NCI-H526 treated with DMSO at 0.1 percent for 48 hours (cell line): ENCODE measurements around the gene TUSC2.

ENCODE experiments used
- DNase-seq: peaks from one replicate; lab custom pipeline; 2025; lab: John Stamatoyannopoulos, UW

Gene TUSC2

GRCh38 chr3:50334339-50335075, 6.5 kb upstream of the TUSC2 start:
- no peak for DNase-seq

- no peak for DNase-seq
Observed at GRCh38 chr3:50333744-50334328, 5.8 kb upstream of the TUSC2 start.

GRCh38 chr3:50331364-50331907, 3.4 kb upstream of the TUSC2 start:
- DNase-seq = no peak

- DNase-seq = no peak
Observed at GRCh38 chr3:50330330-50330729, 2.3 kb upstream of the TUSC2 start.

GRCh38 chr3:50327129-50327528, 894 bp downstream of the TUSC2 start:
- no peak for DNase-seq

GRCh38 chr3:50326182-50326541, 1.9 kb downstream of the TUSC2 start:
- DNase-seq = no peak

GRCh38 chr3:50325497-50326181, 2.4 kb downstream of the TUSC2 start:
- DNase-seq = no peak

- DNase-seq = no peak
Observed at GRCh38 chr3:50325113-50325480, 2.9 kb downstream of the TUSC2 start.

GRCh38 chr3:50324351-50325112, 3.5 kb downstream of the TUSC2 start:
- DNase-seq = peak; percentile 22

GRCh38 chr3:50323614-50324199, 4.3 kb downstream of the TUSC2 start:
- no peak for DNase-seq

GRCh38 chr3:50323092-50323600, 4.9 kb downstream of the TUSC2 start:
- no peak for DNase-seq

- DNase-seq = no peak
Observed at GRCh38 chr3:50322386-50323091, 5.5 kb downstream of the TUSC2 start, which contains the start of gene HYAL2. Gene HYAL2 (minus strand): TSS chr3:50322745. CDS start chr3:50320489, 2,256 bp downstream.

GRCh38 chr3:50322115-50322385, 6.0 kb downstream of the TUSC2 start:
- no peak for DNase-seq

GRCh38 chr3:50321336-50322114, 6.5 kb downstream of the TUSC2 start:
- peak; percentile 84 for DNase-seq

GRCh38 chr3:50320853-50321335, 7.1 kb downstream of the TUSC2 start:
- peak; percentile 44 for DNase-seq

GRCh38 chr3:50319894-50320625, 8.0 kb downstream of the TUSC2 start:
- DNase-seq = no peak

GRCh38 chr3:50319181-50319893, 8.7 kb downstream of the TUSC2 start:
- no peak for DNase-seq

GRCh38 chr3:50318615-50319014, 9.4 kb downstream of the TUSC2 start:
- no peak for DNase-seq

- no peak for DNase-seq
Observed at GRCh38 chr3:50318163-50318562, 9.9 kb downstream of the TUSC2 start.
